Neural progenitor cell (in vitro differentiated cells): Measurements from ENCODE around the gene VWA5B1. TPM values are rescaled to one million over a fixed set of nuclear protein-coding genes. Genes with fewer than 3 reads are reported as not detected.

Experiments
- DNase-seq: peaks from one replicate; pipeline ENCODE4 v3.0.0-alpha.2; 2016; ENCODE audit warnings: low spot score
- H2AFZ ChIP-seq: fragments of 200-600 bp; sonication (generic); replicated peaks from 2 replicates; pipeline ENCODE4 v1.6.1; 2016; ENCODE audit warnings: antibody characterized with exemption
- H3F3A ChIP-seq: fragments of 200-600 bp; sonication (generic); 2 replicates; pipeline ENCODE4 v1.6.1; 2016; ENCODE audit warnings: antibody characterized with exemption, low read depth
- H3K27ac ChIP-seq: fragments of 200-600 bp; sonication (generic); 2 replicates; pipeline ENCODE4 v1.5.1; 2016; ENCODE audit warnings: mild to moderate bottlenecking
- H3K27me3 ChIP-seq: fragments of 200-600 bp; sonication (generic); 2 replicates; pipeline ENCODE4 v1.6.1; 2016; ENCODE audit warnings: mild to moderate bottlenecking, moderate library complexity
- H3K36me3 ChIP-seq: fragments of 200-600 bp; sonication (generic); 2 replicates; pipeline ENCODE4 v1.5.1; 2016
- H3K4me1 ChIP-seq: fragments of 200-600 bp; sonication (generic); 2 replicates; pipeline ENCODE4 v1.6.1; 2016; ENCODE audit warnings: mixed run types
- H3K4me2 ChIP-seq: fragments of 200-600 bp; sonication (generic); 2 replicates; pipeline ENCODE4 v1.6.1; 2016
- H3K4me3 ChIP-seq: fragments of 200-600 bp; sonication (generic); 2 replicates; pipeline ENCODE4 v1.5.1; 2016
- H3K79me2 ChIP-seq: fragments of 200-600 bp; sonication (generic); 2 replicates; pipeline ENCODE4 v1.6.1; 2016; ENCODE audit warnings: low read depth
- H3K9ac ChIP-seq: fragments of 200-600 bp; sonication (generic); 2 replicates; pipeline ENCODE4 v1.6.1; 2016
- H3K9me3 ChIP-seq: fragments of 200-600 bp; sonication (generic); 2 replicates; pipeline ENCODE4 v1.5.1; 2016; ENCODE audit warnings: low read depth
- H4K20me1 ChIP-seq: fragments of 200-600 bp; sonication (generic); 2 replicates; pipeline ENCODE4 v1.6.1; 2016; ENCODE audit warnings: low read depth
- H3K27ac Mint-ChIP-seq: 3 replicates; pipeline ENCODE4 v1.8.0; 2021; ENCODE audit warnings: mixed read lengths
- H3K27me3 Mint-ChIP-seq: 2 replicates; pipeline ENCODE4 v1.8.0; 2022; ENCODE audit warnings: low read depth, mild to moderate bottlenecking, inconsistent platforms, moderate library complexity, mixed read lengths; ENCODE audit not compliant: insufficient read depth
- H3K36me3 Mint-ChIP-seq: 3 replicates; pipeline ENCODE4 v1.8.0; 2021; ENCODE audit warnings: mixed read lengths
- H3K4me1 Mint-ChIP-seq: 3 replicates; pipeline ENCODE4 v1.8.0; 2021; ENCODE audit warnings: mixed read lengths
- H3K4me3 Mint-ChIP-seq: 3 replicates; pipeline ENCODE4 v1.8.0; 2021; ENCODE audit warnings: mild to moderate bottlenecking, moderate library complexity, mixed read lengths
- H3K9me3 Mint-ChIP-seq: 3 replicates; pipeline ENCODE4 v1.8.0; 2020; ENCODE audit warnings: mixed read lengths
- CTCF ChIP-seq: fragments of 200-600 bp; sonication (generic); IDR thresholded peaks from 2 replicates; pipeline ENCODE4 v1.5.1; 2017; ENCODE audit warnings: antibody characterized with exemption, mild to moderate bottlenecking
- EZH2 ChIP-seq: fragments of 200-600 bp; sonication (generic); IDR thresholded peaks from 2 replicates; pipeline ENCODE4 v1.6.1; 2017; ENCODE audit warnings: antibody characterized with exemption, mild to moderate bottlenecking, moderate library complexity
- EZH2phosphoT487 ChIP-seq: fragments of 200-600 bp; sonication (generic); IDR thresholded peaks from 2 replicates; pipeline ENCODE4 v1.6.1; 2017; ENCODE audit warnings: antibody characterized with exemption
- total RNA-seq: library from RNA; depleted of rRNA; stranded (reverse); fragments of >200 nt; gene quantifications from 2 replicates; pipeline ENCODE4 v1.2.3, GENCODE V29; 2015; ENCODE audit warnings: low replicate concordance

Gene VWA5B1
- not detected in 2 replicates for total RNA-seq

GRCh38 chr1:20290624-20291597 lies at the start of gene VWA5B1:
Gene VWA5B1, plus strand, starts transcription at chr1:20290875. Its CDS starts 19,727 bp downstream, at chr1:20310602.
- Histone ChIP-seq H3K27me3 (peaks cover 96% of the 10 kb centered on the region), H2AFZ (no peak within 1 kb of the TSS)
- peaks cover 30% of the 10 kb centered on the region for H3K27me3 Mint-ChIP-seq

GRCh38 chr1:20242890-20243479 lies 47.7 kb upstream of the VWA5B1 start:
- no peak overlapping the region for H3K4me3 Mint-ChIP-seq
- no peak overlapping the region for H3K27ac Mint-ChIP-seq
- Histone ChIP-seq H3K4me2 (no peak overlapping the region), H3F3A (no peaks in the 10 kb centered on the region), H3K4me1 (no peaks in the 10 kb centered on the region), H3K79me2 (no peaks in the 10 kb centered on the region), H3K36me3 (no peaks in the 10 kb centered on the region), H4K20me1 (no peaks in the 10 kb centered on the region), H3K9ac (no peak overlapping the region), H3K27me3 (peaks cover 40% of the 10 kb centered on the region), H2AFZ (no peak overlapping the region), H3K9me3 (no peaks in the 10 kb centered on the region), H3K27ac (no peak overlapping the region), H3K4me3 (no peak overlapping the region)
- no peaks in the 10 kb centered on the region for H3K36me3 Mint-ChIP-seq
- no peak for TF ChIP-seq EZH2phosphoT487
- TF ChIP-seq CTCF, result peak; percentile 11
- no peak for TF ChIP-seq EZH2
- H3K27me3 Mint-ChIP-seq, result peaks cover 7% of the 10 kb centered on the region
- H3K9me3 Mint-ChIP-seq, result no peaks in the 10 kb centered on the region
- peaks cover 2% of the 10 kb centered on the region for H3K4me1 Mint-ChIP-seq
- DNase-seq, result no peak

More at GRCh38 chr1:20290624-20291597, at the start of gene VWA5B1:
- no peaks in the 10 kb centered on the region for H3K36me3 ChIP-seq
- H3K4me3 Mint-ChIP-seq, result peak within 1 kb of the TSS; percentile 79
- no peak within 1 kb of the TSS for H3K9ac ChIP-seq
- H3K4me3 ChIP-seq, result peak within 1 kb of the TSS; percentile 33
- no peaks in the 10 kb centered on the region for H3K79me2 ChIP-seq
- H3K4me1 ChIP-seq, result peaks cover 18% of the 10 kb centered on the region
- H3F3A ChIP-seq, result no peaks in the 10 kb centered on the region
- peaks cover 29% of the 10 kb centered on the region for H3K4me1 Mint-ChIP-seq
- peaks cover 3% of the 10 kb centered on the region for H3K9me3 Mint-ChIP-seq
- peaks cover 24% of the 10 kb centered on the region for H4K20me1 ChIP-seq
- no peaks in the 10 kb centered on the region for H3K36me3 Mint-ChIP-seq
- DNase-seq, result peak; percentile 94
- no peaks in the 10 kb centered on the region for H3K9me3 ChIP-seq
- peak within 1 kb of the TSS; percentile 80 for H3K4me2 ChIP-seq
- no peak within 1 kb of the TSS for H3K27ac ChIP-seq
- H3K27ac Mint-ChIP-seq, result peak within 1 kb of the TSS; percentile 96
- TF ChIP-seq EZH2phosphoT487, result peak; percentile 55
- TF ChIP-seq CTCF, result no peak

GRCh38 chr1:20248971-20249612 lies 41.6 kb upstream of the VWA5B1 start:
- Histone ChIP-seq H3K9ac (no peak overlapping the region), H3K9me3 (no peaks in the 10 kb centered on the region), H4K20me1 (no peaks in the 10 kb centered on the region), H3K36me3 (no peaks in the 10 kb centered on the region), H3K4me3 (no peak overlapping the region), H3K27ac (no peak overlapping the region), H3F3A (no peaks in the 10 kb centered on the region), H3K4me1 (no peaks in the 10 kb centered on the region), H3K79me2 (no peaks in the 10 kb centered on the region), H2AFZ (no peak overlapping the region), H3K27me3 (no peaks in the 10 kb centered on the region), H3K4me2 (no peak overlapping the region)
- H3K9me3 Mint-ChIP-seq, result no peaks in the 10 kb centered on the region
- peaks cover 7% of the 10 kb centered on the region for H3K27me3 Mint-ChIP-seq
- no peak overlapping the region for H3K27ac Mint-ChIP-seq
- H3K4me1 Mint-ChIP-seq, result peaks cover 6% of the 10 kb centered on the region
- H3K36me3 Mint-ChIP-seq, result no peaks in the 10 kb centered on the region
- TF ChIP-seq EZH2phosphoT487 (no peak), EZH2 (no peak), CTCF (no peak)
- DNase-seq, result no peak
- H3K4me3 Mint-ChIP-seq, result no peak overlapping the region
